Hypothalamus (tissue), 51 donors: ENCODE measurements around the gene ZNF529.

ENCODE experiments used
- DNase-seq, 51 donors: peaks; one replicate each; lab custom pipeline; 2025; lab: John Stamatoyannopoulos, UW

The ZNF529 gene

GRCh38 chr19:36524617-36525016, 48.5 kb downstream of the ZNF529 start:
- DNase-seq = no peak

DNA sequence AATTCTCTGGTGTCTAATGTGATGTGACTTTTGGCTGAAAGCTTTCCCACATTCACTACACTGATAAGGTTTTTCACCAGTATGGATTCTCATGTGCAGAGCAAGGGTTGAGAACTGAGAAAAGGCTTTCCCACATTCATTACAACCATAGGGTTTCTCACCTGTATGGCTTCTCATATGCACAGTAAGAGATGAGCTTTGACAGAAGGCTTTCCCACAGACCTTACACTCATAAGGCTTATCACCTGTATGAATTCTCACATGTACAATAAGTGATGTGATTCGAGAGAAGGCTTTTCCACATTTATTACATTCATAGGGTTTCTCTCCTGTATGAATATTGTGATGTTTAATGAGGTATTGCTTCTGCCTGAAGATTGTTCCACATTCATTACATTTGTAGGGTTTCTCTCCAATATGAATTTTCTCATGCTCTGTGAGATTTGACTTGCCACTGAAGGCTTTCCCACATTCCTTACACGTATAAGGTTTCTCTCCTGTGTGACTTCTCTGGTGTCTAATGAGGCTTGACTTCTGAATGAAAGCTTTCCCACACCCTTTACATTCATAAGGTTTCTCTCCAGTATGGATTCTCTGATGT, 59.0 kb downstream of the ZNF529 start:
- no peak for DNase-seq

GRCh38 chr19:36508325-36508724, 64.8 kb downstream of the ZNF529 start:
- DNase-seq = no peak

- DNase-seq = no peak
These were observed 71.1 kb downstream of the ZNF529 start for GRCh38 chr19:36501973-36502372.

- DNase-seq = no peak
These were observed 76.1 kb downstream of the ZNF529 start for GRCh38 chr19:36497001-36497400.
